Effector memory CD8-positive, alpha-beta T cell (primary cell): Measurements from ENCODE around the gene RLIM.

Source experiments
- ATAC-seq: fragments of 150-1000 bp; cut with Tn5 transposase; replicated peaks from 2 replicates; pipeline ENCODE4 v1.10.0; 2021; ENCODE audit warnings: mild to moderate bottlenecking, moderate library complexity
- DNase-seq, 3 experiments: peaks; one replicate each; pipeline ENCODE4 v3.0.0; 2021
- H3K27ac Mint-ChIP-seq, 2 donors: one replicate each; pipeline ENCODE4 v1.8.0; 2022; ENCODE audit warnings: mild to moderate bottlenecking in 2 of 2, mixed read lengths in 2 of 2, moderate library complexity in 2 of 2
- H3K27me3 Mint-ChIP-seq, 2 donors: one replicate each; pipeline ENCODE4 v1.8.0; 2022; ENCODE audit warnings: mixed read lengths in 2 of 2
- H3K36me3 Mint-ChIP-seq: one replicate; pipeline ENCODE4 v1.8.0; 2022; ENCODE audit warnings: mild to moderate bottlenecking, moderate library complexity, mixed read lengths; ENCODE audit not compliant: insufficient read depth
- H3K4me1 Mint-ChIP-seq, 2 donors: one replicate each; pipeline ENCODE4 v1.8.0; 2022; ENCODE audit warnings: low read depth in 2 of 2, mixed read lengths in 2 of 2
- H3K4me3 Mint-ChIP-seq, 2 donors: one replicate each; pipeline ENCODE4 v1.8.0; 2022; ENCODE audit warnings: mild to moderate bottlenecking in 2 of 2, mixed read lengths in 2 of 2, moderate library complexity in 2 of 2
- H3K9me3 Mint-ChIP-seq, 2 donors: one replicate each; pipeline ENCODE4 v1.8.0; 2022; ENCODE audit warnings: mixed read lengths in 2 of 2

The RLIM gene

GRCh38 chrX:74578137-74578536 lies 36.3 kb downstream of the RLIM start:
- H3K4me1 Mint-ChIP-seq = no peaks in the 10 kb centered on the region
- H3K9me3 Mint-ChIP-seq = no peaks in the 10 kb centered on the region
- no peak for DNase-seq
- no peak for ATAC-seq
- H3K27ac Mint-ChIP-seq = no peak overlapping the region
- H3K27me3 Mint-ChIP-seq = no peaks in the 10 kb centered on the region
- H3K4me3 Mint-ChIP-seq = no peak overlapping the region
- H3K36me3 Mint-ChIP-seq = peaks cover 12% of the 10 kb centered on the region

- DNase-seq (no peak), ATAC-seq (no peak)
- H3K27me3 Mint-ChIP-seq = no peaks in the 10 kb centered on the region
- peaks cover 3% of the 10 kb centered on the region for H3K36me3 Mint-ChIP-seq
- H3K4me3 Mint-ChIP-seq = no peak overlapping the region
- no peak overlapping the region for H3K27ac Mint-ChIP-seq
- no peaks in the 10 kb centered on the region for H3K9me3 Mint-ChIP-seq
- H3K4me1 Mint-ChIP-seq = no peaks in the 10 kb centered on the region
Observed at GRCh38 chrX:74557378-74557777, 57.0 kb downstream of the RLIM start.

GRCh38 chrX:74551934-74552333 lies 62.5 kb downstream of the RLIM start:
- Mint-ChIP-seq H3K27ac (no peak overlapping the region), H3K4me3 (no peak overlapping the region), H3K27me3 (no peaks in the 10 kb centered on the region), H3K4me1 (no peaks in the 10 kb centered on the region), H3K9me3 (no peaks in the 10 kb centered on the region), H3K36me3 (peaks cover 3% of the 10 kb centered on the region)
- ATAC-seq (no peak), DNase-seq (no peak)

GRCh38 chrX:74550295-74550802 lies 64.1 kb downstream of the RLIM start:
- no peaks in the 10 kb centered on the region for H3K27me3 Mint-ChIP-seq
- ATAC-seq = peak; percentile 98
- peak; percentile 80 to 81 (median 80) for DNase-seq

GRCh38 chrX:74546984-74547383 lies 67.4 kb downstream of the RLIM start:
- Mint-ChIP-seq H3K4me1 (no peaks in the 10 kb centered on the region), H3K9me3 (no peaks in the 10 kb centered on the region), H3K27ac (peak overlapping the region; percentile 9 to 75), H3K4me3 (no peak overlapping the region), H3K36me3 (peaks cover 3% of the 10 kb centered on the region), H3K27me3 (no peaks in the 10 kb centered on the region)
- DNase-seq (no peak), ATAC-seq (no peak)

More at GRCh38 chrX:74550295-74550802, 64.1 kb downstream of the RLIM start:
- H3K4me1 Mint-ChIP-seq = no peaks in the 10 kb centered on the region
- no peak overlapping the region for H3K27ac Mint-ChIP-seq
- no peaks in the 10 kb centered on the region for H3K9me3 Mint-ChIP-seq
- H3K36me3 Mint-ChIP-seq = peaks cover 3% of the 10 kb centered on the region
- H3K4me3 Mint-ChIP-seq = peak overlapping the region; percentile 48 to 56

- DNase-seq (no peak), ATAC-seq (no peak)
- H3K36me3 Mint-ChIP-seq = peaks cover 3% of the 10 kb centered on the region
- no peak overlapping the region for H3K27ac Mint-ChIP-seq
- no peaks in the 10 kb centered on the region for H3K9me3 Mint-ChIP-seq
- H3K4me3 Mint-ChIP-seq = no peak overlapping the region
- no peaks in the 10 kb centered on the region for H3K27me3 Mint-ChIP-seq
- H3K4me1 Mint-ChIP-seq = no peaks in the 10 kb centered on the region
Observed at GRCh38 chrX:74545880-74546523, 68.4 kb downstream of the RLIM start.

- H3K9me3 Mint-ChIP-seq = no peaks in the 10 kb centered on the region
- H3K27me3 Mint-ChIP-seq = no peaks in the 10 kb centered on the region
- DNase-seq (no peak), ATAC-seq (no peak)
- peaks cover 0 to 6% of the 10 kb centered on the region in 2 donors for H3K4me1 Mint-ChIP-seq
- no peaks in the 10 kb centered on the region for H3K36me3 Mint-ChIP-seq
- H3K27ac Mint-ChIP-seq = no peak overlapping the region
- H3K4me3 Mint-ChIP-seq = no peak overlapping the region
Observed at GRCh38 chrX:74540635-74541249, 73.7 kb downstream of the RLIM start.

GRCh38 chrX:74536832-74537371 lies 77.5 kb downstream of the RLIM start:
- Mint-ChIP-seq H3K36me3 (no peaks in the 10 kb centered on the region), H3K27ac (peak overlapping the region; percentile 81 to 92), H3K4me3 (peak overlapping the region; percentile 81 to 84), H3K9me3 (no peaks in the 10 kb centered on the region), H3K4me1 (peaks cover 14 to 18% of the 10 kb centered on the region in 2 donors), H3K27me3 (no peaks in the 10 kb centered on the region)
- ATAC-seq (peak; percentile 8), DNase-seq (no peak)

GRCh38 chrX:74536152-74536831 lies 78.1 kb downstream of the RLIM start:
- no peaks in the 10 kb centered on the region for H3K9me3 Mint-ChIP-seq
- H3K27me3 Mint-ChIP-seq = no peaks in the 10 kb centered on the region
- H3K27ac Mint-ChIP-seq = peak overlapping the region; percentile 81 to 92
- peaks cover 14 to 18% of the 10 kb centered on the region in 2 donors for H3K4me1 Mint-ChIP-seq
- ATAC-seq (peak; percentile 56), DNase-seq (peak in 1 of 3 experiments; percentile 1)
- peak overlapping the region; percentile 81 to 84 for H3K4me3 Mint-ChIP-seq
- H3K36me3 Mint-ChIP-seq = peaks cover under 1% of the 10 kb centered on the region

- peak in 1 of 3 experiments; percentile 23 for DNase-seq
- peaks cover 14 to 18% of the 10 kb centered on the region in 2 donors for H3K4me1 Mint-ChIP-seq
- peaks cover 3% of the 10 kb centered on the region for H3K36me3 Mint-ChIP-seq
- H3K9me3 Mint-ChIP-seq = no peaks in the 10 kb centered on the region
- peak; percentile 63 for ATAC-seq
- no peaks in the 10 kb centered on the region for H3K27me3 Mint-ChIP-seq
- peak overlapping the region; percentile 81 to 84 for H3K4me3 Mint-ChIP-seq
- peak overlapping the region; percentile 81 to 92 for H3K27ac Mint-ChIP-seq
Observed at GRCh38 chrX:74535408-74536151, 78.8 kb downstream of the RLIM start.
